MM.1S (cell line): ENCODE measurements around the gene MRTFA.

ENCODE experiments used
- CTCF ChIP-seq: fragments of 300-600 bp; sonication (generic); IDR thresholded peaks from 2 replicates; pipeline ENCODE4 v1.5.1; 2016; ENCODE audit warnings: antibody characterized with exemption, low read length, mixed read lengths
- EZH2phosphoT487 ChIP-seq: fragments of 300-600 bp; sonication (generic); IDR thresholded peaks from 2 replicates; pipeline ENCODE4 v1.6.1; 2018; ENCODE audit warnings: antibody characterized with exemption, low read length

- TF ChIP-seq EZH2phosphoT487, result no peak
- TF ChIP-seq CTCF, result no peak
These were observed 43.7 kb upstream of the MRTFA start for GRCh38 chr22:40679964-40680818.
